SK-N-SH treated with all-trans-retinoic acid at 6 μM for 48 hours (cell line): ENCODE results near the gene SSX2IP.

Source experiments
- ATAC-seq: fragments of 200-7000 bp; cut with Tn5 transposase; 3 replicates; pipeline ENCODE4 v1.9.1; 2020; ENCODE audit warnings: mild to moderate bottlenecking, moderate library complexity
- BACH2 ChIP-seq: fragments of 250-450 bp; sonication (Bioruptor Pico); IDR thresholded peaks from 2 replicates; pipeline ENCODE4 v1.9.0; 2021; ENCODE audit warnings: mild to moderate bottlenecking, borderline replicate concordance
- CSDC2 ChIP-seq: fragments of 250-450 bp; sonication (Bioruptor Pico); IDR thresholded peaks from 2 replicates; pipeline ENCODE4 v1.5.0; 2020; ENCODE audit warnings: mild to moderate bottlenecking, moderate library complexity
- ESRRG ChIP-seq: fragments of 250-450 bp; sonication (Bioruptor Pico); IDR thresholded peaks from 2 replicates; pipeline ENCODE4 v1.6.1; 2021; ENCODE audit warnings: mild to moderate bottlenecking
- GLIS3 ChIP-seq: fragments of 250-450 bp; sonication (Bioruptor Pico); IDR thresholded peaks from 2 replicates; pipeline ENCODE4 v1.5.0; 2020; ENCODE audit warnings: mild to moderate bottlenecking, moderate library complexity
- ISL1 ChIP-seq: fragments of 250-450 bp; sonication (Bioruptor Pico); IDR thresholded peaks from 2 replicates; pipeline ENCODE4 v2.1.2; 2022; ENCODE audit warnings: mild to moderate bottlenecking, moderate library complexity
- OSR1 ChIP-seq: fragments of 250-450 bp; sonication (Bioruptor Pico); IDR thresholded peaks from 2 replicates; pipeline ENCODE4 v1.8.0; 2022; ENCODE audit warnings: moderate library complexity, mild to moderate bottlenecking, inconsistent platforms
- PPARA ChIP-seq: fragments of 250-450 bp; sonication (Bioruptor Pico); IDR thresholded peaks from 2 replicates; pipeline ENCODE4 v1.5.0; 2020; ENCODE audit warnings: mild to moderate bottlenecking, borderline replicate concordance
- RARB ChIP-seq: fragments of 250-450 bp; sonication (Bioruptor Pico); IDR thresholded peaks from 2 replicates; pipeline ENCODE4 v1.8.0; 2021; ENCODE audit warnings: mild to moderate bottlenecking, moderate library complexity
- TCF4 ChIP-seq: fragments of 250-450 bp; sonication (Bioruptor Pico); IDR thresholded peaks from 2 replicates; pipeline ENCODE4 v1.8.0; 2021; ENCODE audit warnings: mild to moderate bottlenecking, moderate library complexity, borderline replicate concordance
- TOX ChIP-seq: fragments of 250-450 bp; sonication (Bioruptor Pico); IDR thresholded peaks from 2 replicates; pipeline ENCODE4 v1.8.0; 2021; ENCODE audit warnings: mild to moderate bottlenecking, moderate library complexity, borderline replicate concordance
- ZC3H10 ChIP-seq: fragments of 250-450 bp; sonication (Bioruptor Pico); IDR thresholded peaks from 2 replicates; pipeline ENCODE4 v1.5.1; 2021; ENCODE audit warnings: mild to moderate bottlenecking, moderate library complexity
- ZFP3 ChIP-seq: fragments of 250-450 bp; sonication (Bioruptor Pico); IDR thresholded peaks from 2 replicates; pipeline ENCODE4 v1.5.0; 2020; ENCODE audit warnings: mild to moderate bottlenecking, moderate library complexity
- ZFP30 ChIP-seq: fragments of 450-650 bp; formaldehyde crosslinking; IDR thresholded peaks from 2 replicates; pipeline ENCODE4 v1.5.0; 2022; ENCODE audit warnings: mild to moderate bottlenecking, moderate library complexity
- ZNF565 ChIP-seq: fragments of 450-650 bp; formaldehyde crosslinking; conservative IDR thresholded peaks from 2 replicates; pipeline ENCODE4 v1.5.0; 2020; ENCODE audit warnings: low read depth, mild to moderate bottlenecking, moderate library complexity
- ZNF70 ChIP-seq: fragments of 450-650 bp; formaldehyde crosslinking; IDR thresholded peaks from 2 replicates; pipeline ENCODE4 v1.5.0; 2020; ENCODE audit warnings: mild to moderate bottlenecking, moderate library complexity
- ZNF8 ChIP-seq: fragments of 450-650 bp; formaldehyde crosslinking; IDR thresholded peaks from 2 replicates; pipeline ENCODE4 v1.5.0; 2020; ENCODE audit warnings: mild to moderate bottlenecking, moderate library complexity
- TF ChIP-seq, protein P1 (sequence below): fragments of 250-450 bp; sonication (Bioruptor Pico); IDR thresholded peaks from 2 replicates; pipeline ENCODE4 v1.8.0; 2020; ENCODE audit warnings: mild to moderate bottlenecking, moderate library complexity, borderline replicate concordance
- TF ChIP-seq, protein P2 (sequence below): fragments of 250-450 bp; sonication (Bioruptor Pico); IDR thresholded peaks from 2 replicates; pipeline ENCODE4 v1.5.0; 2020; ENCODE audit warnings: mild to moderate bottlenecking, moderate library complexity
- TF ChIP-seq, protein P3 (sequence below): fragments of 250-450 bp; sonication (Bioruptor Pico); IDR thresholded peaks from 2 replicates; pipeline ENCODE4 v1.5.1; 2020; ENCODE audit warnings: low read depth, mild to moderate bottlenecking, moderate library complexity

Gene SSX2IP

DNA sequence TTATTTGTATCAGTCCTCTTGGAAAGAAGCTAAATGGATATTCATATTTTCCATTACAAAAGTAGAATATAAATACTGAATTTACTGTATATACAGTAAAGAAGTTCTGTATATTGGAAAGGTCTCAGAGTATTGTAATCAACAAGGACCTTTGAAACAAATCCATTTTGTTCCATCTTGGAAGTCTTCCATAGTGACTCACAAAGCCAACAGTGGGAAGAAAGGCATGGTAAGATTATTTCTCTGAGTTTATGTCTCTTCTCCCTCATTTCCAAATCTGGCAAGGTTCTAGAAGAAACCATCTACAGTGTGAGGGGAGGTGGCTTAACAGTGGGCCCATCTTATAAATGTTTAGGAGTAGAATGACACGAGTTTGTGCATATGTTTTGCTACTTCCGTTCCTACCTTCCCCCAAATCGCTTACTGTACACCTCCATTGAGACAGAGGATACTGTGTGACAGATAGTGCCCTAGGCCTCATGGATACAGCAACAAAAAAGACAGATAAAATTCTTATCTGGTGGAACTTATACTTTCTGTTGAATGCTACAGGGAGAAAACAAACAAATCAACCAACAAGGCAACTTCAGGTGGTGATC, 22.1 kb upstream of the SSX2IP start (continued):
- TF ChIP-seq BACH2 (CRISPR knock-in tag) (no peak), ZC3H10 (no peak)

DNA sequence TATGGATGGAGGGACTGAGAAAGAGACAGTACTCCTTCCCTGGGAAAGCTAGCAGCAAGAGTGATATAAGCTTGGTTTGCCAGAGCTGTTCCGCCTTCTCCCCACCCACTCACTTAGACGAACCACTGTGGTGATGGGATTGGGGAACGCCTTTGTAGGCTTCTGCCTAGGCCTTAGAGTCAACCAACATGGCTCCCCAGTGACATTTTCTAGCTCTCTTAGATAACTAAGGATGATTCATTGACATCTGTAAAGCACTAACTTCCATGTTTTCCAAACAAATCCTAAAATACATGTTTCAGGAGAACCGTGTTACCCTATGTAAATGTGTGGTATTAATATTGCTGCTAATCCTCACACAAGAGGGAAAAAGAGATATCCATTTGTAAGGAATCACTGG, 21.6 kb upstream of the SSX2IP start:
- ATAC-seq = no peak

DNA sequence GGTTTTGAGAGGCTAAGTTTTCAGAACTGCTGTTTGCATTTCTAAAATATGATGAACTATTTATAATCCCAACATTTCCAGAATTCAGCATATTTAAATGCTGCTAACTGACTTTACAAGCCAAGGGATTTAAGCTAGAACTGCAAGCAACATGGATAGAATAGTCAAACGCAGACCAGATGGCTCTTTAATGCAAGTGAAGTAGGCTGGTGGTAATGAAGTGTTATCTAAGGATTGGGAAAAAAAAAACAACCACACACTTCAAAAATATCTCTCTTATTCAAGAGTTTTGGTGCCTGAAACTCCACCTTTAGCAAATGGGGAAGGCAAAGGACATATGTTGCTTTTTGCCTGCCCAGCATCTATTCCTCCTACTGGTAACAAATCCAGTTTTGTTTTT, 20.9 kb upstream of the SSX2IP start:
- TF ChIP-seq TOX (no peak), ZNF70 (no peak), ZFP3 (CRISPR knock-in tag) (no peak), ESRRG (CRISPR knock-in tag) (no peak), ZFP30 (CRISPR knock-in tag) (no peak), ISL1 (CRISPR knock-in tag) (0 out of 2 replicates have a peak, but pooled peaks have one; percentile 23), RARB (CRISPR knock-in tag) (no peak)
- TF ChIP-seq, protein P1, sequence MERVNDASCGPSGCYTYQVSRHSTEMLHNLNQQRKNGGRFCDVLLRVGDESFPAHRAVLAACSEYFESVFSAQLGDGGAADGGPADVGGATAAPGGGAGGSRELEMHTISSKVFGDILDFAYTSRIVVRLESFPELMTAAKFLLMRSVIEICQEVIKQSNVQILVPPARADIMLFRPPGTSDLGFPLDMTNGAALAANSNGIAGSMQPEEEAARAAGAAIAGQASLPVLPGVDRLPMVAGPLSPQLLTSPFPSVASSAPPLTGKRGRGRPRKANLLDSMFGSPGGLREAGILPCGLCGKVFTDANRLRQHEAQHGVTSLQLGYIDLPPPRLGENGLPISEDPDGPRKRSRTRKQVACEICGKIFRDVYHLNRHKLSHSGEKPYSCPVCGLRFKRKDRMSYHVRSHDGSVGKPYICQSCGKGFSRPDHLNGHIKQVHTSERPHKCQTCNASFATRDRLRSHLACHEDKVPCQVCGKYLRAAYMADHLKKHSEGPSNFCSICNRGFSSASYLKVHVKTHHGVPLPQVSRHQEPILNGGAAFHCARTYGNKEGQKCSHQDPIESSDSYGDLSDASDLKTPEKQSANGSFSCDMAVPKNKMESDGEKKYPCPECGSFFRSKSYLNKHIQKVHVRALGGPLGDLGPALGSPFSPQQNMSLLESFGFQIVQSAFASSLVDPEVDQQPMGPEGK = no peak
- TF ChIP-seq, protein P2, sequence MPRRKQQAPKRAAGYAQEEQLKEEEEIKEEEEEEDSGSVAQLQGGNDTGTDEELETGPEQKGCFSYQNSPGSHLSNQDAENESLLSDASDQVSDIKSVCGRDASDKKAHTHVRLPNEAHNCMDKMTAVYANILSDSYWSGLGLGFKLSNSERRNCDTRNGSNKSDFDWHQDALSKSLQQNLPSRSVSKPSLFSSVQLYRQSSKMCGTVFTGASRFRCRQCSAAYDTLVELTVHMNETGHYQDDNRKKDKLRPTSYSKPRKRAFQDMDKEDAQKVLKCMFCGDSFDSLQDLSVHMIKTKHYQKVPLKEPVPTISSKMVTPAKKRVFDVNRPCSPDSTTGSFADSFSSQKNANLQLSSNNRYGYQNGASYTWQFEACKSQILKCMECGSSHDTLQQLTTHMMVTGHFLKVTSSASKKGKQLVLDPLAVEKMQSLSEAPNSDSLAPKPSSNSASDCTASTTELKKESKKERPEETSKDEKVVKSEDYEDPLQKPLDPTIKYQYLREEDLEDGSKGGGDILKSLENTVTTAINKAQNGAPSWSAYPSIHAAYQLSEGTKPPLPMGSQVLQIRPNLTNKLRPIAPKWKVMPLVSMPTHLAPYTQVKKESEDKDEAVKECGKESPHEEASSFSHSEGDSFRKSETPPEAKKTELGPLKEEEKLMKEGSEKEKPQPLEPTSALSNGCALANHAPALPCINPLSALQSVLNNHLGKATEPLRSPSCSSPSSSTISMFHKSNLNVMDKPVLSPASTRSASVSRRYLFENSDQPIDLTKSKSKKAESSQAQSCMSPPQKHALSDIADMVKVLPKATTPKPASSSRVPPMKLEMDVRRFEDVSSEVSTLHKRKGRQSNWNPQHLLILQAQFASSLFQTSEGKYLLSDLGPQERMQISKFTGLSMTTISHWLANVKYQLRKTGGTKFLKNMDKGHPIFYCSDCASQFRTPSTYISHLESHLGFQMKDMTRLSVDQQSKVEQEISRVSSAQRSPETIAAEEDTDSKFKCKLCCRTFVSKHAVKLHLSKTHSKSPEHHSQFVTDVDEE = no peak
- TF ChIP-seq, all 23 proteins: peak for 1
- peak; percentile 48; the same call in 2 of the 3 replicates for ATAC-seq

More for the DNA sequence above, 21.6 kb upstream of the SSX2IP start:
- no peak for TF ChIP-seq ZFP30 (CRISPR knock-in tag)
- TF ChIP-seq TCF4 (CRISPR knock-in tag) = no peak
- TF ChIP-seq TOX = no peak
- no peak for TF ChIP-seq PPARA (CRISPR knock-in tag)
- no peak for TF ChIP-seq ZFP3 (CRISPR knock-in tag)
- TF ChIP-seq ESRRG (CRISPR knock-in tag) = no peak
- TF ChIP-seq OSR1 (CRISPR knock-in tag) = no peak
- no peak for TF ChIP-seq CSDC2 (CRISPR knock-in tag)
- no peak for TF ChIP-seq ZNF565 (CRISPR knock-in tag)
- TF ChIP-seq, protein P1 = no peak
- TF ChIP-seq GLIS3 = no peak

DNA sequence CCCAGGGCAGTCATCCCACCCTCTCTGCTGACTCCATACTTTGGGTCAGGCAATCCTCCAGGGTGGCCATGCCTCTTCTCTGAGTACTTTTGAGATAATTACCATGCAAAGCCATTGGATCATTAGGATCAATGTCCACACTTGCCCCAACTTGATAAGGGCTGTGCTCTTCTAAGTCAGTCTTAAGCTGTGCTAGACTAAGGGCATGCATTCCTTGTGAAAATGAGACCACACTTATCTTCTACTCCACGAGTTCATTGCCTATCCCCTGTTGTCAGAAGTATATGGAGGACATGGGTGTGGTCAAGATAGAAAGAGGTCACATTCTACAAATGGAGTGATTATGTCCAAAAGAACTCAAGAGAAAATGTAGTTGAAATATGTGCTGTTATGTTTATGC, 18.9 kb upstream of the SSX2IP start:
- ATAC-seq = no peak
- TF ChIP-seq ZNF8 (CRISPR knock-in tag) = no peak
- no peak for TF ChIP-seq CSDC2 (CRISPR knock-in tag)
- TF ChIP-seq, protein P3, sequence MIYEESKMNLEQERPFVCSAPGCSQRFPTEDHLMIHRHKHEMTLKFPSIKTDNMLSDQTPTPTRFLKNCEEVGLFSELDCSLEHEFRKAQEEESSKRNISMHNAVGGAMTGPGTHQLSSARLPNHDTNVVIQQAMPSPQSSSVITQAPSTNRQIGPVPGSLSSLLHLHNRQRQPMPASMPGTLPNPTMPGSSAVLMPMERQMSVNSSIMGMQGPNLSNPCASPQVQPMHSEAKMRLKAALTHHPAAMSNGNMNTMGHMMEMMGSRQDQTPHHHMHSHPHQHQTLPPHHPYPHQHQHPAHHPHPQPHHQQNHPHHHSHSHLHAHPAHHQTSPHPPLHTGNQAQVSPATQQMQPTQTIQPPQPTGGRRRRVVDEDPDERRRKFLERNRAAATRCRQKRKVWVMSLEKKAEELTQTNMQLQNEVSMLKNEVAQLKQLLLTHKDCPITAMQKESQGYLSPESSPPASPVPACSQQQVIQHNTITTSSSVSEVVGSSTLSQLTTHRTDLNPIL (CRISPR knock-in tag) = no peak
- TF ChIP-seq RARB (CRISPR knock-in tag) = no peak
- TF ChIP-seq, protein P1 = no peak
- TF ChIP-seq ESRRG (CRISPR knock-in tag) = no peak
- TF ChIP-seq ZC3H10 = no peak
